Adrenal gland (tissue), 12 donors: Measurements from ENCODE around the gene ATXN2. TPM values are rescaled to one million over a fixed set of nuclear protein-coding genes. Genes with fewer than 3 reads are reported as not detected.

ENCODE experiments used
- DNase-seq, 7 donors: peaks; one replicate each; pipeline ENCODE4 v3.0.0-alpha.2; 2019 to 2020
- H3K27ac ChIP-seq, 5 donors: fragments of 200-600 bp; sonication (generic) in 4 of 5; 1 replicate in 3 of 5; 2 replicates in 2 of 5; pipeline versions ENCODE4 v1.5.1 to v1.8.0; 2016 to 2020; ENCODE audit warnings: mild to moderate bottlenecking in 1 of 5
- H3K27me3 ChIP-seq: fragments of 200-600 bp; 2 replicates; pipeline ENCODE4 v1.8.0; 2021
- H3K36me3 ChIP-seq, 2 donors: fragments of 200-600 bp; replicated peaks in 1 of 2; 1 replicate in 1 of 2; 2 replicates in 1 of 2; pipeline versions ENCODE4 v1.5.1 to v1.8.0; 2018 to 2022
- H3K4me1 ChIP-seq, 2 donors: fragments of 200-600 bp; replicated peaks in 1 of 2; 1 replicate in 1 of 2; 2 replicates in 1 of 2; pipeline versions ENCODE4 v1.5.1 to v1.8.0; 2018 to 2021
- H3K4me3 ChIP-seq, 4 donors: fragments of 200-600 bp; sonication (generic) in 3 of 4; one replicate each; pipeline ENCODE4 v1.5.1; 2016 to 2018
- H3K9me3 ChIP-seq, 3 donors: fragments of 200-600 bp; sonication (generic) in 1 of 3; replicated peaks in 1 of 3; 1 replicate in 2 of 3; 2 replicates in 1 of 3; pipeline versions ENCODE4 v1.5.1 to v1.8.0; 2016 to 2021
- CTCF ChIP-seq, 6 experiments: fragments of 450-650 bp in 4 of 6; fragments of 200-600 bp in 2 of 6; sonication (generic) in 1 of 6; IDR thresholded peaks; 1 replicate in 5 of 6; 2 replicates in 1 of 6; pipeline versions ENCODE4 v1.5.1 to v1.8.0; 2016 to 2021; ENCODE audit warnings: antibody characterized with exemption in 6 of 6, mild to moderate bottlenecking in 2 of 6, moderate library complexity in 1 of 6
- POLR2A ChIP-seq, 2 donors: fragments of 450-650 bp; IDR thresholded peaks; one replicate each; pipeline ENCODE4 v1.6.1; 2017; ENCODE audit warnings: antibody characterized with exemption in 2 of 2, mild to moderate bottlenecking in 2 of 2, moderate library complexity in 1 of 2
- WGBS, 4 donors: extraction: QIAGEN DNeasy Blood & Tissue Kit in 2 of 4; methylation state at CpG; one replicate each; pipeline versions ENCODE4 v1.1.5 to v1.1.7; 2013 to 2017; 5-methylcytosine and 5-hydroxymethylcytosine counted together
- intact Hi-C, 2 donors: fragments of 100-400 bp; cut with DNase I; formaldehyde crosslinking; loops; one replicate each; pipeline versions ENCODE4 v1.14.1 to v1.15.0; 2022 to 2023
- polyA plus RNA-seq, 3 donors: library from polyadenylated mRNA; stranded (reverse); fragments of 200-250 nt in 2 of 3; fragments of 350-450 nt in 1 of 3; fragmentation: Illumina TruSeq in 1 of 3; extraction: RNeasy Lipid Tissue Mini Kit (QIAGEN cat#74804) in 1 of 3; gene quantifications; one replicate each; pipeline ENCODE4 v1.2.3, GENCODE V29; 2013 to 2014
- total RNA-seq, 9 donors: library from RNA; depleted of rRNA in 4 of 9; stranded (reverse); fragments of >200 nt in 4 of 9; fragments of 120-200 nt in 1 of 9; fragmentation: NEBNext Ultra II Directional in 1 of 9; extraction: Animal tissue kit (Norgen Biotek cat#: 25700) in 1 of 9; gene quantifications; one replicate each; pipeline versions ENCODE4 v1.1.0 to v1.2.4, GENCODE V29; 2013 to 2023
- donor health status: healthy with polysubstance abuse.
- donor health status: Bipolar disorder and iron deficiency.
- donor health status: DM: yes; HTN: yes; CAD: no.
- donor health status: DM: no; HTN: no; CAD: no.
- donor health status: DM: no; HTN: no; CAD: no.
- donor health status: DM: yes; HTN: yes; CAD: no.

Gene ATXN2
- total and polyA plus RNA-seq, 12 donors = 31.0 to 241 (median 57.2) TPM

- Histone ChIP-seq H3K4me1 (peaks cover 14 to 51% of the 10 kb centered on the region in 2 donors), H3K36me3 (peaks cover 0 to 72% of the 10 kb centered on the region in 2 donors), H3K27me3 (no peaks in the 10 kb centered on the region), H3K4me3 (no peak overlapping the region), H3K9me3 (no peaks in the 10 kb centered on the region), H3K27ac (peak overlapping the region in 2 of 5 donors; percentile 23 to 47)
- peak in 6 of 7 donors; percentile 2 to 48 (median 16) for DNase-seq
- intact Hi-C loops = loop anchor here in 1 of 2 donors (5.0 kb wide), 1 partner anchor 42 kb away; the partner anchor contains the start of gene SH2B3
- 63 to 70% (median 64%) methylated on average over 4 of the region's 4 CpGs for WGBS, 4 donors
- no peak for TF ChIP-seq CTCF (IDR thresholded peaks at IDR 0.05)
- TF ChIP-seq POLR2A (IDR thresholded peaks at IDR 0.05) = no peak
Measured at GRCh38 chr12:111448846-111449790, 150.0 kb downstream of the ATXN2 start.

- no peak for TF ChIP-seq CTCF (IDR thresholded peaks at IDR 0.05)
- TF ChIP-seq POLR2A (IDR thresholded peaks at IDR 0.05) = no peak
- 71 to 80% (median 77%) methylated on average over 9 of the region's 9 CpGs for WGBS, 4 donors
- peak in 5 of 7 donors; percentile 2 to 52 (median 14) for DNase-seq
- H3K27ac ChIP-seq = peak overlapping the region in 2 of 5 donors; percentile 2 to 47
- no peak overlapping the region for H3K4me3 ChIP-seq
- H3K9me3 ChIP-seq = no peaks in the 10 kb centered on the region
- H3K4me1 ChIP-seq = peaks cover 15 to 55% of the 10 kb centered on the region in 2 donors
- peaks cover 0 to 64% of the 10 kb centered on the region in 2 donors for H3K36me3 ChIP-seq
- intact Hi-C loops = loop anchor here in 1 of 2 donors (5.0 kb wide), 1 partner anchor 41 kb away; the partner anchor contains the start of gene SH2B3
- no peaks in the 10 kb centered on the region for H3K27me3 ChIP-seq
Measured at GRCh38 chr12:111448266-111448830, 150.8 kb downstream of the ATXN2 start.

GRCh38 chr12:111447571-111448265 is 151.4 kb downstream of the ATXN2 start:
- DNase-seq = peak in 6 of 7 donors; percentile 1 to 55 (median 18)
- Histone ChIP-seq H3K36me3 (peaks cover 0 to 59% of the 10 kb centered on the region in 2 donors), H3K4me1 (peaks cover 15 to 58% of the 10 kb centered on the region in 2 donors), H3K4me3 (no peak overlapping the region), H3K27ac (peak overlapping the region in 2 of 5 donors; percentile 2 to 83), H3K27me3 (no peaks in the 10 kb centered on the region), H3K9me3 (no peaks in the 10 kb centered on the region)
- intact Hi-C loops = loop anchor here in 1 of 2 donors (5.0 kb wide), 1 partner anchor 40 kb away; the partner anchor contains the start of gene SH2B3
- TF ChIP-seq CTCF (IDR thresholded peaks at IDR 0.05) (no peak), POLR2A (IDR thresholded peaks at IDR 0.05) (no peak)
- WGBS, 4 donors = 87 to 94% (median 90%) methylated on average over 22 to 28 of the region's 28 CpGs
